Tongue (tissue), 3 donors: Measurements from ENCODE around the gene FLOT1. TPM values are rescaled to one million over a fixed set of nuclear protein-coding genes. Genes with fewer than 3 reads are reported as not detected.

ENCODE experiments used
- DNase-seq: peaks from one replicate; pipeline ENCODE4 v3.0.0-alpha.2; 2015
- small RNA-seq: library from RNA; depleted of rRNA; stranded (forward); fragments of <200 nt; gene quantifications from one replicate; pipeline ENCODE3, GENCODE V24; 2014; ENCODE audit warnings: low replicate concordance
- total RNA-seq: library from RNA; depleted of rRNA; stranded (reverse); fragments of >200 nt; gene quantifications from one replicate; pipeline ENCODE4 v1.2.3, GENCODE V29; 2014

Gene FLOT1
- total RNA-seq, 1 donor from 2014 or later = 79.3 TPM

DNA sequence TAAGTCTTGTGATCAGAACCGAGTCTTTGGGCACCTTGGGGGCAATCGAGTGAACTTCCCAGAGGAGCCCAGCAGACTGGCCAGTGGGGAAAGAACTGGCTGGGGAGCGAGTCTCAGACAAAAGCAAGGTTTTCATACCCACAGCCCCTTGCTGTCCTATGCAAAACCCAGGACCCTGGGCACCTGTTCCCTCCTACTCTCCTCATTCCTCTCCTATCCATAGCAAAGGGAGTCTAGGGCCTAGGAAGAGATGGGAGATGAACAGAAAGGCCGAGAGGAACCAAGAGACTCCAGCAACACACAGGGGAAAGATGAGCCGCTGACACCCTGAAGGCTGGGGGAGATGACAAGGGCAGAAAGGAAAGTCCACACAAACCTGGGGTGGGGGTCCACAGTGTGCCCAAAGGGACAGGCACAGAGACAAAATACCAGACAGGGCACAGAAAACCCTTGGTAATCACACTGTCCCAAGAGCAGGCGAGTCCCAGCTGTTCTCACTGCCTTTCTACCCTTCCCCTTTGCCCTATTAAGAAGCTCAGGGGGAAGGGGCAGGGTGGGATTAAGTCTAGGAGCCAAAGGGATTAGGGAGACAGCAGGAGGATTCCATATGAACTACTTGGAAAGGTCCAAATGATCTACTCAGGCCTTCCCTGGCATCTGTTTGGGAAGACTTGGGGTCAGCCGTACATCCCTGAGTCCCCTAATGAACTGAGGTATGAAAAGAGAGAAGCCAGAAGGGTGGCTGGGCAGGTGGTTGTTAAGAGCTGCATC lies 62.5 kb downstream of the FLOT1 start:
- DNase-seq = no peak

DNA sequence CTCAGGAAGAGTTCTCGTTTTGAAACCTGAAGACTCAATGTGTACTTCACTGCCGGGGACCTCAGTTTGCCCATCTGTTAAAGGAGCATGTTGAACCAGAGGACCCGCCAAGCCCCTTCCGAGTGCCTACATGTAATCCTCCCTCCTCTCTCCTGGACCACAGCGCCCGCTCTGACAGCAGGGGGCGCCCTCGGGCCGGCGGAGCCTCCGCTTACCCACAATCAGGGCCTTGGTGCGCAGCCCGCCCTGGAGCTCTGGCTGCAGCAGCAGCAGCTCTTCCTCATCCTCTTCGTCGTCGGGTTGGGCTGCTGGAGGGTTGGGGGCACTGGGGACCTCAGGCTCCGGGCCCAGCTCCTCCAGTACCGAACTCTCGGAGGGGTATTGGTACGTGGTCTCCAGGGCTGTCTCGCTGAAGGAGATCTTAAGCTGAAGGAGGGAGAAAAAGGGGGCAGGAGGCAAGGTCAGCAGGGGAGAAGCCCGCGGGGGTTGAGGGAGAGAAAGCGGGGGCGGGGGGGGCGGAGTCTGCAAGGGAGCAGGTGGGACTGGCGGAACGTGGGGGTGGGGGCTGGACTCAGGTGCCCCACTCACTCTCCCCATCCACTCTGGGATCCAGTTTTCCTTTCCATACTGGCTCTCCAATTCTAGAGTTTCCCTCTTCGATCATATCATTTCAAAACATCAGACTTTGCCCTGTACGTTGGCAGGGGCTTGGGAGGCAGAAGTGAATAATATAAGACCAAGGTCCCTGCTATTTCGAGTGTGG lies 63.3 kb downstream of the FLOT1 start:
- DNase-seq = peak; percentile 89

Small RNA genes lying within 50 kb of the gene (small RNA-seq; reads per million reads assigned to genes)
- gene RF00019 (not detected), gene RN7SL353P (not detected)

Other genes with a start within 250 kb of the FLOT1 start
- gene GNL1, start 186.2 kb downstream of the FLOT1 start, total RNA-seq = 40.2 TPM
- gene PRR3, start 185.4 kb downstream of the FLOT1 start, total RNA-seq = 5.8 TPM
- 36.4 TPM for gene ABCF1, start 171.2 kb downstream of the FLOT1 start, total RNA-seq
- gene PPP1R10, start 125.4 kb downstream of the FLOT1 start, total RNA-seq = 18.8 TPM
- 60.1 TPM for gene MRPS18B, start 124.8 kb downstream of the FLOT1 start, total RNA-seq
- gene ATAT1, start 115.8 kb downstream of the FLOT1 start, total RNA-seq = 6.4 TPM
- 15.5 TPM for gene C6orf136, start 95.6 kb downstream of the FLOT1 start, total RNA-seq
- 24.5 TPM for gene DHX16, start 69.7 kb downstream of the FLOT1 start, total RNA-seq
- gene PPP1R18, start 56.0 kb downstream of the FLOT1 start, total RNA-seq = 19.7 TPM
- gene NRM, start 51.7 kb downstream of the FLOT1 start, total RNA-seq = 5.2 TPM
- 14.5 TPM for gene MDC1, start 25.4 kb downstream of the FLOT1 start, total RNA-seq
- 286 TPM for gene TUBB, start 22.3 kb downstream of the FLOT1 start, total RNA-seq
- gene IER3, start 1.9 kb upstream of the FLOT1 start, total RNA-seq = 7.1 TPM
- 73.2 TPM for gene DDR1, start 141.8 kb upstream of the FLOT1 start, total RNA-seq
- 19.9 TPM for gene GTF2H4, start 165.5 kb upstream of the FLOT1 start, total RNA-seq
- gene VARS2, start 171.6 kb upstream of the FLOT1 start, total RNA-seq = 19.6 TPM
- not detected for gene SFTA2, start 189.5 kb upstream of the FLOT1 start, total RNA-seq
- not detected for gene MUCL3, start 198.3 kb upstream of the FLOT1 start, total RNA-seq
- 6.9 TPM for gene MUC21, start 241.0 kb upstream of the FLOT1 start, total RNA-seq